Measurements from ENCODE around the gene TMEM272.

Gene TMEM272

GRCh38 chr13:51780099-51780498, 64.9 kb downstream of the TMEM272 start:
- ATAC-seq (no peak), DNase-seq (no peak)

GRCh38 chr13:51778392-51778791, 66.6 kb downstream of the TMEM272 start:
- ATAC-seq (no peak), DNase-seq (no peak)

GRCh38 chr13:51777921-51778320, 67.1 kb downstream of the TMEM272 start:
- DNase-seq (no peak), ATAC-seq (no peak)

GRCh38 chr13:51776179-51776578, 68.8 kb downstream of the TMEM272 start:
- no peak for DNase-seq
- ATAC-seq, result no peak

GRCh38 chr13:51773515-51773914, 71.5 kb downstream of the TMEM272 start:
- DNase-seq (no peak), ATAC-seq (no peak)

GRCh38 chr13:51772781-51773180, 72.2 kb downstream of the TMEM272 start:
- no peak for ATAC-seq
- DNase-seq, result no peak

- ATAC-seq (no peak), DNase-seq (no peak)
These were observed 72.9 kb downstream of the TMEM272 start for GRCh38 chr13:51772105-51772455.

- ATAC-seq (no peak), DNase-seq (no peak)
These were observed 73.4 kb downstream of the TMEM272 start for GRCh38 chr13:51771418-51772104.

- DNase-seq (no peak), ATAC-seq (no peak)
These were observed 74.1 kb downstream of the TMEM272 start for GRCh38 chr13:51770681-51771417.

GRCh38 chr13:51770160-51770559, 74.8 kb downstream of the TMEM272 start:
- ATAC-seq (no peak), DNase-seq (no peak)

GRCh38 chr13:51769455-51770127, 75.4 kb downstream of the TMEM272 start:
- ATAC-seq, result no peak
- DNase-seq, result no peak

GRCh38 chr13:51768976-51769375, 76.0 kb downstream of the TMEM272 start:
- ATAC-seq, result no peak

GRCh38 chr13:51768378-51768921, 76.5 kb downstream of the TMEM272 start:
- ATAC-seq (no peak), DNase-seq (no peak)

More at GRCh38 chr13:51768976-51769375, 76.0 kb downstream of the TMEM272 start:
- DNase-seq, result no peak

GRCh38 chr13:51767100-51767499, 77.9 kb downstream of the TMEM272 start:
- ATAC-seq (no peak), DNase-seq (no peak)

- DNase-seq, result no peak
- ATAC-seq, result no peak
These were observed 79.8 kb downstream of the TMEM272 start for GRCh38 chr13:51765142-51765515.

- peak; percentile 69 for DNase-seq
- ATAC-seq, result peak; percentile 92
These were observed 80.5 kb downstream of the TMEM272 start for GRCh38 chr13:51764184-51765141.

GRCh38 chr13:51763486-51763885, 81.5 kb downstream of the TMEM272 start:
- DNase-seq (no peak), ATAC-seq (no peak)
